Activated CD4-positive, alpha-beta T cell treated with anti-CD3 and anti-CD28 coated beads, Interleukin-2, amount 50 U/mL, for 1 hour (primary cell): ENCODE data around the gene ANKLE1.
"Not testable (repeated sequence)": the region's sequence is repeated elsewhere in the genome, so short reads cannot be mapped to it uniquely, and the experiment has no call there.

ENCODE experiments used
- DNase-seq: peaks from one replicate; pipeline ENCODE4 v3.0.0-alpha.2; 2020

ANKLE1 gene

DNA sequence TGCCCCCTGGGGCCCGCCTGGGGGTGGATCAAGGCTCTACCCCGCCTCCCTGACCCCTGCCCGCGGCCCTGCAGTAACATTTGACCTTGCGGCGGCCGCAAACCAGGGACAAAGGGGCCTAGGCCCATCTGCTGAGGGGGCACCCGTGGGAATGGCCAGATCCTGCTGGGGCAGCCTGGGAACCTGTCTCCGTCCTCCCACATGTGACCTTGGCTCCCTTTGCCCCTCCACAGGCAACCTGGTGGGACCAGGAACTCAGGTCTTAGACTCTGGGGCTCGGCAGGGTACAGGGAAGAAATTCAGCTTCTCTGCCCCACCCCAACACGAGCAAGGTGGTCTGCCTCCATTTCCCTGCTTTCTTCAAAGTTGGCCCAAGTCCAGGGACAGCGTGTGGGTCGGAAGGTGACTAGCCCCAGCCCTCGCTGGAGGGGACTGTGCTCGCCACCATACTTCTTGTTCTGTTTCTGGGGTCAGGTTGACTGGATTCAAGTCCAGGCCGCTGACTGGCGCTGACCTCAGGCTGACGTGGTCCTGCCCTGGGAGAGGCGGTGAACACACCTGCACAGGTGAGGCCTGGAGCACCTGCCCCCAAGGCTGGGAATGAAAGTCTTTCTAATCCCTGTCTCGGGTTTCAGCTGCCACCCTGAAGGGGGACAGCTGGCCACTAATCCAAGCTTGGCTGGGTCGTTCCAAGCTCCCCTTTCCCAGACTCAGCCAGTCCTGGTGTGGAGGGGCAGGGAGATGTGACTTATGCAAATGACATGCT lies 33.5 kb upstream of the ANKLE1 start:
- DNase-seq, result no peak

- DNase-seq, result no peak
These were observed 31.7 kb upstream of the ANKLE1 start for GRCh38 chr19:17249887-17250548.

DNA sequence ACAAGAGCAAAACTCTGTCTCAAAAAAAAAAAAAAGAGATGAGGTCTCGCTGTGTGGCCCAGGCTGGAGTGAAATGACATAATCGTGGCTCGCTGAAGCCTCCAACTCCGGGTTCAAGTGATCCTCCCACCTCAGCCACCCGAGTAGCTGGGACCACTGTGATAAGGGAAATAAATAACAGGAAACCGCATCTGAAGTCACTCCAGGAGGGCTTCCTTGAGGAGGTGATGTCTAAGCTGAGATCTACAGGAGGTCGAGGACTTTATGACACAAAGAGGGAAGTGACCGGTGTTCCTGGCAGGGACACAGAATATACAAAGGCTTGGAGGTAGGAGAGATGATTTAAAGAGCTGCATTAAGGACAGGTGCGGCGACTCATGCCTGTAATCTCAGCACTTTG lies 27.1 kb upstream of the ANKLE1 start:
- DNase-seq, result no peak

GRCh38 chr19:17255150-17255621 lies 26.5 kb upstream of the ANKLE1 start:
- DNase-seq, result no peak

- no peak for DNase-seq
These were observed 25.6 kb upstream of the ANKLE1 start for GRCh38 chr19:17256130-17256529.

- DNase-seq, result no peak
These were observed 22.5 kb upstream of the ANKLE1 start for GRCh38 chr19:17259118-17259780.

DNA sequence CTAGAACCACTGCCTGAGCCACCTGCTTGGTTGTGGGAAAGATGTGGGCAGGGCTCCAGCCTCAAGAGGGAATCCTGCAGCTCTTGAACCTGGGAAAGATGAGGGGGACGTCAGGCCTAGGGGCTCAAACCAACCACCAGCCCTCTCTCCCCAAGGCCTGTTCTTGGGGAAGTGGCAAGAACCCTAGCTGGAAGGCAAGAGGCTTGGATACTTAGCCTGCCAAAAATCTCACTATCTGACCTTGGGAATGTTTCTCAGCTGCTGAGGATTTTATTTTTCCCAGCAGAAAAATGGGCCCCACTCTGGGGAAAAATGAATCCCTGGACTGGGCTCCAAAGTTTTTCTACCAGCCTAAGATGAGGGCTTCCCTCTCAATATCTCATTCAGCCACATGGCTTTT lies 21.8 kb upstream of the ANKLE1 start:
- DNase-seq, result no peak

- peak; percentile 90 for DNase-seq
These were observed 20.8 kb upstream of the ANKLE1 start for GRCh38 chr19:17260842-17261325.

DNA sequence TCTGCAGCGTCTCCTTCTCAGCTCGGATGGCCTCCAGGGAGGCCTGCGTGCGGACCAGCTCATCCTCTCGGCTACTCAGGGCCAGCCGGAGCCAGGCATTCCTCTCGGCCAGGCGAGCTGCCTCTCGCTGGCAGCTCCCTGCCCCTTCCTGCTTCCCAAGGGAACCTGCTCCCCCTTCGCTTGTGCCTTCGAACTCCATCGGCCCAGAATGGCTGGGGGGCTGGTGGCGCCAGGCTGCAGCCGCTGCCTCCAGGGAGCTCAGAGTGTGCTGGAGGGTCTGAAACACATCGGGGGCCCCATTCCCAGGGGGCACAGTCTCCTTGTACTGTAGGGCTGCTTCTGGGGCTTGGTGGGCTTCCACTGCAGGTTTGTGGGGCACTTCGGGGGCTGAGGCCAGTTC lies 19.1 kb upstream of the ANKLE1 start:
- no peak for DNase-seq

DNA sequence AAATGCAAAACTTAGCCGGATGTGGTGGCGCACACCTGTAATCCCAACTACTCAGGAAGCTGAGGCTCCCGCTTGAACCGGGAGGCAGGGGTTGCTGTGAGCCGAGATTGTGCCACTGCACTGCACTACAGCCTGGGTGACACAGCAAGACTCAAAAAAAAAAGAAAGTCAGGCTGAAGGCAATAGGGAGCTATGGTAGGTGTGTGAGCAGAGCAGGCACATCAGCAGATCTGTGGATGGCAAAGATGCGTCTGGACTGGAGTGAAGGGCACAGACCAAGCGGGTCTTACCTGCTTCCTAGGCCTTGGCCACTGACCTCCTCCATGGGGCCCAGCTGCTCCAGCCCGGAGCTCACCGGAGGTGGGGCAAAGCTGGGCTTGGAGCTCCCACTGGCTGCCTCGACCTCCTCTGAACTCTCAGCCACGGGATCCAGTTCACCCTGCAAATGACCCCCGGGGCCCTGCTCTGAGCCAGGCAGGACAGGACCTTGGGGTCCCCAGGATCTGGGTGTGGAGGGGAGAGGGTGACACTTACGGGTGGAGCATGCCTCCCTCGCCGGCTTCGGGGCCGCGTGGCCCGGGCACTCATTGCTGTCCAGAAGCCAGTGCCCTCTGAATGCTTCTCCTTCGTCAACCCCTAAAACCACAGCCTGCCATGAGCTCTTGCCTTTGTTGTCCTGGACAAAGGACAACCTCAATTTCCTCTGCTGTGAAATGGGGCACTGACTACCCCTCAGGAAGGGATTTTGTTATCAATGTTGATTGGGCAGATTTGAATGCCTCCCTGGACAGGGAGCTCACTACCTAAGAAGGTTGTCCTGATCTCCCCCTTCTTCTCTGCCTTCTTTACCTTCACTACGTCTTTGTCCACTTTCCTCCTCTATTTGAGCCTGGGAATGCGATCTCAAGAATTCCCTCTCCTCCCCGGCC lies 17.7 kb upstream of the ANKLE1 start:
- no peak for DNase-seq

GRCh38 chr19:17264641-17264979 lies 17.1 kb upstream of the ANKLE1 start, which contains the start of gene USHBP1:
Gene USHBP1, minus strand, starts transcription at chr19:17264745. Its CDS starts 446 bp downstream, at chr19:17264299.
- no peak for DNase-seq

GRCh38 chr19:17266026-17266425 lies 15.7 kb upstream of the ANKLE1 start:
- DNase-seq, result no peak

GRCh38 chr19:17266589-17266974 lies 15.1 kb upstream of the ANKLE1 start:
- no peak for DNase-seq

- DNase-seq, result peak; percentile 91
These were observed 14.5 kb upstream of the ANKLE1 start, which contains the start of gene BABAM1 for GRCh38 chr19:17266975-17267788. Gene BABAM1, plus strand, starts transcription at chr19:17267443. Its CDS starts 1,364 bp downstream, at chr19:17268807.

GRCh38 chr19:17268754-17269153 lies 12.9 kb upstream of the ANKLE1 start:
- no peak for DNase-seq

GRCh38 chr19:17274892-17275291 lies 6.8 kb upstream of the ANKLE1 start:
- not testable (repeated sequence) for DNase-seq

GRCh38 chr19:17275441-17276175 lies 6.1 kb upstream of the ANKLE1 start:
- no peak for DNase-seq

DNA sequence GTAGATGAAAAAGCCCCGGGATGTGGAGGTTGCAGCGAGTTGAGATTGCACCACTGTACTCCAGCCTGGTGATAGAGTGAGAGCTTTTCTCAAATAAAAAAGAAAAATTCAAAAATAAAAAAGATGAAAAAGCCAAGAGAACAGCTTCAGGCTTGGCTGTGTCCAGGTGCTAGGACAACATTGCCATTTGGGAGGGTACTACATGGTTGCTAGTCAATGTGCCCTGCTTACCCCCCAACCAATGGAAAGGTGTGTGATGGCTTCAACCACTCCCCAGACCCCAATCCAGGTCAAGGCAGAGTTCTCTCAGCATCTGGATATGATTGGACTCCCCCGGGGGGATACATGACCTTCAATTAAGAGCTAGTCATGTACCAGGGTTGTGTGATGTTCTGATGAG lies 2.3 kb upstream of the ANKLE1 start:
- no peak for DNase-seq

GRCh38 chr19:17282488-17283125 lies 906 bp downstream of the ANKLE1 start:
- DNase-seq, result peak; percentile 77

GRCh38 chr19:17283504-17283996 lies 1.8 kb downstream of the ANKLE1 start:
- no peak for DNase-seq
